Measurements from ENCODE around the gene OR1S2.
"Not testable (repeated sequence)": the region's sequence is repeated elsewhere in the genome, so short reads cannot be mapped to it uniquely, and the experiment has no call there.

OR1S2 gene

GRCh38 chr11:58204042-58204441 is at the start of gene OR1S2:
TSS of gene OR1S2 (minus strand) at chr11:58204142. CDS start at chr11:58204142, 0 bp downstream.
- DNase-seq, result no peak

DNA sequence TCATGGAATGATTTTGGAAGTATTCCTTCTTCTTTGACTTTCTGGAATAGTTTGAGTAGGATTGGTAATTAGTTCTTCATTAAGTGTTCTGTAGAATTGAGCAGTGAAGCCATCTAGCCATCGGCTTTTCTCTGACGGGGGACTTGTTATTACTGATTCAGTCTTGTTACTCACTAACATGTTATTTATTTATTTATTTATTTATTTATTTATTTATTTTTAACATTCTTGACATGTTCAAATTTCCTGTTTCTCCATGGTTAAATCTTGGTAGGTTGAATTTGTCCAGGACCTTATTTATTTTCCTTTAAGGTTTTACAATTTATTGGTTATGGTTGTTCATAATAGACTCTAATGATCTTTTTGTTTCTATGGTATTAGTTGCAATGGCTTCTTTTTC is 40.0 kb upstream of the OR1S2 start:
- no peak for DNase-seq

- no peak for DNase-seq
Measured at GRCh38 chr11:58227956-58228615, 24.1 kb upstream of the OR1S2 start.

- no peak for DNase-seq
Measured at GRCh38 chr11:58222721-58223120, 18.8 kb upstream of the OR1S2 start.

GRCh38 chr11:58216476-58216875 is 12.5 kb upstream of the OR1S2 start:
- no peak for DNase-seq

DNA sequence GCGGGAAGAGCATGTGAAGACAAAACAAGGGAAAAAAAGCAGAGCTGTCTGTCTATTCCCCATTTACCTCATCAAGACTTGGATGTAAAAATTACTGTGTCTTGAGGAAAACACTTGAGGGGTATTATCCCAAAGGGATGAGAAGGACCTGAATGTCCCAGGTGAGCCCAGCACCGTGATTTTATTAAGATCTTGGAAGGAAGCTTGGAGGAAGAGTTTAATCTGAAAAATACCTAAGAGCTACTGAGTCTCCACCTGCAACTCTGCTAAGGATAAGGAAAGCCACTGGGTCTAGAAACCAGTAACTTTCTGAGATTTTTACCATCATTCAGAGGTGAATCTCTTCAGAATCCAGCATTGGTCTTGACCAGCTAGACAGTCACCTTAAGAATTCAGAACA is 8.5 kb upstream of the OR1S2 start, which contains the start of gene OR1S1:
Gene OR1S1, plus strand, starts transcription at position 301 of the 400 bp plus-strand sequence.
- DNase-seq, result not testable (repeated sequence)

DNA sequence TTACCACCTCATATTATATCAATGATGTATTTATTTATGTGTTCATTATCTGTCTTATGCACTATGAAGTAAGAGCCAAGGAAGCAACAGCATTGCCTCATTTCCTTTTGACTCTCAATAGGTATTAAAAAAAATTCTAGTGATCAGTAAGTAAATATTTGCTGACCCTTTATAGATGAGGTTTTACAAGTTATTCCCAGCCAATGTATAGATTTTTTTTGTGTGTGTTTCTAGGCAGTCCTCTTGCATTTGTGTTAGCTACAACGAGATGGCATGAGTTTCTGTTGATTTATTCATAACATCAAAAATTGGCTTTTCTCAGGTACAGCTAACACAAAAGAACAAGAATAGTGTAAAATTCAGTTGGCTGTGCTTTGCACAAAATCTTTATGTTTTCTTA is 4.7 kb downstream of the OR1S2 start:
- DNase-seq, result no peak

GRCh38 chr11:58195939-58196338 is 8.0 kb downstream of the OR1S2 start:
- no peak for DNase-seq

- no peak for DNase-seq
Measured at GRCh38 chr11:58193391-58193790, 10.6 kb downstream of the OR1S2 start.

GRCh38 chr11:58192229-58192628 is 11.7 kb downstream of the OR1S2 start:
- no peak for DNase-seq

DNA sequence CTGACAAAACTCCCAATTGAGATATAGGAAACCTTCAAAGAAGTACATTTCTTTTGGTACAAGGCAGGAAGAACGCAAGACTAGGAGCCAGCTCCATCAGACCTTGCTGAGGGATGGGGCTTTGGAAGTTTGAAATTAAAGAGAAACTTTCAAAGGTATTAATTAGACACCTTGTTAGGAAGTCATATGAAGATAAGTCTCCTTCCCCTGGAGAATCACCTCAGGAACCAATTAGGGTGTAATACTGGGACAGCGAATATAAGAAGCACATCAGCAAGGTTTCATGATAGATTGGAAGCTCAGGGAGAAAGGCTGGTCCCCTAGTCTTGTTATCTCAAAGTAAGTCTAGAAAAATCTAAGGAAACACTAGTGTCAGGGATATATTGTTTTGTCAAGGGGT is 15.2 kb downstream of the OR1S2 start, which contains the start of gene OR9Q2:
Gene OR9Q2, plus strand, starts transcription at position 301 of the 400 bp plus-strand sequence. CDS start 1,421 bp downstream, outside the sequence.
- DNase-seq, result no peak

- DNase-seq, result no peak
Measured at GRCh38 chr11:58186938-58187337, 17.0 kb downstream of the OR1S2 start.

- no peak for DNase-seq
Measured at GRCh38 chr11:58179648-58180047, 24.3 kb downstream of the OR1S2 start.

GRCh38 chr11:58178444-58178843 is 25.5 kb downstream of the OR1S2 start:
- no peak for DNase-seq

- DNase-seq, result no peak
Measured at GRCh38 chr11:58177409-58178054, 26.4 kb downstream of the OR1S2 start.

- no peak for DNase-seq
Measured at GRCh38 chr11:58165504-58166106, 38.3 kb downstream of the OR1S2 start.

- no peak for DNase-seq
Measured at GRCh38 chr11:58164990-58165389, 39.0 kb downstream of the OR1S2 start.

GRCh38 chr11:58164389-58164788 is 39.6 kb downstream of the OR1S2 start:
- no peak for DNase-seq

Measured in CD4-positive, alpha-beta T cell treated with Interleukin-17A for 4 hours (primary cell).